ENCODE measurements around the gene CEBPG.

DNA sequence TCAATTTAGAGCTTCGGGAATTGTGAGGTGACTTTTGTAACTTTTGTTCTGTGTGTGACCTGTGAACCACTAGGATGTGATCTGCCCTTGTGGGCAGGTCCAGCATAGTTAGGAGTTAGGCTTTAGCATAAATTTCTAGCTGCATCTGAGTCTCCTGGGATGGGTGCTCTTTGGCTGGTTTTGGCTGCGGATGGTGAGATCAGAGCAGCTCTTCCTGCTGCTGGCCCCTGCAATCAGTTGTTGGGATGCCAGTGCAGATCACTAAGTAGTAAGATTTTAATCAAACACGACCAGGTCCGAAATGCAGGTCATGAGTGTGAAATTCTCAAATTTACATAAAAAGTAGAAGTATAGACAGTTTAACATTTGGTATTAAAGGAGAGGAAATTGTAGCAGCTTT lies 8.5 kb downstream of the CEBPG start:
- TF ChIP-seq CTCF (IDR thresholded peaks at IDR 0.05; ENCODE audit: low read length) (no peak), EZH2 (optimal IDR thresholded peaks at IDR 0.05; ENCODE audit: low read depth, low read length) (no peak), EZH2phosphoT487 (IDR thresholded peaks at IDR 0.05; ENCODE audit: low read length) (no peak)

Measured in MM.1S (cell line).